Ovary (tissue), 3 donors: ENCODE results near the gene BPIFA3.

ENCODE experiments used
- CTCF ChIP-seq, 3 donors: fragments of 450-650 bp in 2 of 3; fragments of 200-600 bp in 1 of 3; IDR thresholded peaks; one replicate each; pipeline versions ENCODE4 v1.5.1 to v1.8.0; 2016 to 2022; ENCODE audit warnings: antibody characterized with exemption in 3 of 3, mild to moderate bottlenecking in 1 of 3
- EP300 ChIP-seq: sonication (generic); formaldehyde crosslinking; IDR thresholded peaks from one replicate; pipeline ENCODE4 v1.6.1; 2017; ENCODE audit warnings: antibody characterized with exemption
- donor health status: DM: no; HTN: no; CAD: no.

- no peak for TF ChIP-seq CTCF (IDR thresholded peaks at IDR 0.05)
- TF ChIP-seq EP300 = no peak
Observed at GRCh38 chr20:33188421-33188820, 28.7 kb upstream of the BPIFA3 start.
